ENCODE data around the gene SMAD3.

GRCh38 chr15:67208396-67208795 is 143.0 kb downstream of the SMAD3 start:
- TF ChIP-seq ZFP41 (tag by site-specific recombination; IDR thresholded peaks at IDR 0.05; ENCODE audit: borderline replicate concordance) (no peak), ZNF391 (tag by site-specific recombination; IDR thresholded peaks at IDR 0.05; ENCODE audit: borderline replicate concordance, low read depth) (no peak), PRDM1 (tag by site-specific recombination; IDR thresholded peaks at IDR 0.05) (no peak), CTCF (tag by site-specific recombination; IDR thresholded peaks at IDR 0.05) (no peak), BCL11A (tag by site-specific recombination; IDR thresholded peaks at IDR 0.05; ENCODE audit: low read depth) (no peak), MYNN (tag by site-specific recombination; IDR thresholded peaks at IDR 0.05; ENCODE audit: borderline replicate concordance) (no peak)
